Prostate gland (tissue), 2 donors: Measurements from ENCODE around the gene ACSL1. TPM values are rescaled to one million over a fixed set of nuclear protein-coding genes. Genes with fewer than 3 reads are reported as not detected.
A peak's percentile ranks its signal among the peaks of the same experiment; 100 is the strongest.

Experiments
- DNase-seq: peaks from one replicate; pipeline ENCODE4 v3.0.0-alpha.2; 2019; ENCODE audit warnings: low spot score
- H3K27ac ChIP-seq, 2 donors: fragments of 200-600 bp; sonication (generic); 2 replicates each; pipeline ENCODE4 v1.5.1; 2017 to 2019
- H3K27me3 ChIP-seq: fragments of 200-600 bp; sonication (generic); replicated peaks from 2 replicates; pipeline ENCODE4 v1.5.1; 2019; ENCODE audit not compliant: insufficient read depth
- H3K36me3 ChIP-seq, 2 donors: fragments of 200-600 bp; sonication (generic); 1 replicate in 1 of 2; 2 replicates in 1 of 2; pipeline versions ENCODE4 v1.5.1 to v1.8.1; 2017 to 2019
- H3K4me1 ChIP-seq: fragments of 200-600 bp; sonication (generic); replicated peaks from 2 replicates; pipeline ENCODE4 v1.5.1; 2019
- H3K4me3 ChIP-seq, 2 donors: fragments of 200-600 bp; sonication (generic); 2 replicates each; pipeline ENCODE4 v1.5.1; 2017 to 2019
- H3K9me3 ChIP-seq: fragments of 200-600 bp; sonication (generic); 2 replicates; pipeline ENCODE4 v1.5.1; 2017
- POLR2A ChIP-seq: fragments of 450-650 bp; IDR thresholded peaks from one replicate; pipeline ENCODE4 v1.6.1; 2016; ENCODE audit warnings: antibody characterized with exemption, mild to moderate bottlenecking
- POLR2AphosphoS5 ChIP-seq: sonication (generic); formaldehyde crosslinking; IDR thresholded peaks from one replicate; pipeline ENCODE4 v1.6.1; 2017; ENCODE audit warnings: antibody characterized with exemption
- WGBS: methylation state at CpG from one replicate; pipeline ENCODE4 v1.1.5; 2018; 5-methylcytosine and 5-hydroxymethylcytosine counted together
- intact Hi-C: fragments of 100-400 bp; cut with DNase I; formaldehyde crosslinking; loops from one replicate; pipeline ENCODE4 v1.14.2; 2022
- total RNA-seq, 2 donors: library from RNA; depleted of rRNA; stranded (reverse); fragments of >200 nt; gene quantifications; one replicate each; pipeline ENCODE4 v1.1.0, GENCODE V29; 2016
- TF ChIP-seq, protein P1 (sequence below), 4 experiments: fragments of 200-600 bp in 2 of 4; fragments of 450-650 bp in 2 of 4; sonication (generic) in 2 of 4; IDR thresholded peaks; 1 replicate in 3 of 4; 2 replicates in 1 of 4; pipeline ENCODE4 v1.5.1; 2016 to 2019; ENCODE audit warnings: antibody characterized with exemption in 4 of 4, mild to moderate bottlenecking in 2 of 4, moderate library complexity in 2 of 4

The ACSL1 gene
- total RNA-seq, 2 donors from 2014 or later, result 71.7 to 157 TPM

- no peaks in the 10 kb centered on the region for H3K4me1 ChIP-seq
- no peak overlapping the region for H3K4me3 ChIP-seq
- DNase-seq, result no peak
- intact Hi-C loops, result no loop called here
- H3K27ac ChIP-seq, result peak overlapping the region in 1 of 2 donors; percentile 6
- no peak for TF ChIP-seq POLR2A
- TF ChIP-seq POLR2AphosphoS5, result no peak
- TF ChIP-seq, protein P1, sequence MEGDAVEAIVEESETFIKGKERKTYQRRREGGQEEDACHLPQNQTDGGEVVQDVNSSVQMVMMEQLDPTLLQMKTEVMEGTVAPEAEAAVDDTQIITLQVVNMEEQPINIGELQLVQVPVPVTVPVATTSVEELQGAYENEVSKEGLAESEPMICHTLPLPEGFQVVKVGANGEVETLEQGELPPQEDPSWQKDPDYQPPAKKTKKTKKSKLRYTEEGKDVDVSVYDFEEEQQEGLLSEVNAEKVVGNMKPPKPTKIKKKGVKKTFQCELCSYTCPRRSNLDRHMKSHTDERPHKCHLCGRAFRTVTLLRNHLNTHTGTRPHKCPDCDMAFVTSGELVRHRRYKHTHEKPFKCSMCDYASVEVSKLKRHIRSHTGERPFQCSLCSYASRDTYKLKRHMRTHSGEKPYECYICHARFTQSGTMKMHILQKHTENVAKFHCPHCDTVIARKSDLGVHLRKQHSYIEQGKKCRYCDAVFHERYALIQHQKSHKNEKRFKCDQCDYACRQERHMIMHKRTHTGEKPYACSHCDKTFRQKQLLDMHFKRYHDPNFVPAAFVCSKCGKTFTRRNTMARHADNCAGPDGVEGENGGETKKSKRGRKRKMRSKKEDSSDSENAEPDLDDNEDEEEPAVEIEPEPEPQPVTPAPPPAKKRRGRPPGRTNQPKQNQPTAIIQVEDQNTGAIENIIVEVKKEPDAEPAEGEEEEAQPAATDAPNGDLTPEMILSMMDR (IDR thresholded peaks at IDR 0.05), result no peak
- WGBS, result 89% methylated on average over 21 of the region's 21 CpGs
- H3K27me3 ChIP-seq, result no peaks in the 10 kb centered on the region
- peaks cover 9 to 17% of the 10 kb centered on the region in 2 donors for H3K36me3 ChIP-seq
- no peaks in the 10 kb centered on the region for H3K9me3 ChIP-seq
Observed at GRCh38 chr4:184765473-184766340, 60.1 kb downstream of the ACSL1 start.

DNA sequence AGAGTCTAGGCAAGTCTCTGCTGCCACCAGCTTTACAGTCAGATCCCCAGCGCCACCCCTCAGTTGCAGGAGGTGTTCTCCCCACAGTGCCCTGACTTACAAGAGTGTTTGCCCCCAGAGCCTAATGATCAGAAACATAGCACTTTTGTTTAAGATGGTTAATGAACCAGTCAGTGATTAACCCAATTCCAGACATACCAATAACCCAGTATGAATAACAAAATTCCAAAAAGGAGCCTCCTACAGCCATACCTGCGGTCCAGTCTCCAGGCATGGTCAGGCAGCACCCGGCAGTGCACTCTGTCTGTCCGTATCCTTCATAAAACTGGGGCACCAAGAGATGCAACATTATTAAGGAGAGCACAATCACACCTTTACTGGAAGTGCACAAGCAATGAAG, 61.2 kb downstream of the ACSL1 start:
- H3K4me1 ChIP-seq, result no peaks in the 10 kb centered on the region
- peaks cover 9 to 17% of the 10 kb centered on the region in 2 donors for H3K36me3 ChIP-seq
- H3K9me3 ChIP-seq, result no peaks in the 10 kb centered on the region
- no peak overlapping the region for H3K27ac ChIP-seq
- intact Hi-C loops, result no loop called here
- no peak for TF ChIP-seq POLR2A
- no peak for TF ChIP-seq POLR2AphosphoS5
- TF ChIP-seq, protein P1 (IDR thresholded peaks at IDR 0.05), result no peak
- no peak for DNase-seq
- no peak overlapping the region for H3K4me3 ChIP-seq
- 100% methylated on average over 4 of the region's 4 CpGs for WGBS
- no peaks in the 10 kb centered on the region for H3K27me3 ChIP-seq

DNA sequence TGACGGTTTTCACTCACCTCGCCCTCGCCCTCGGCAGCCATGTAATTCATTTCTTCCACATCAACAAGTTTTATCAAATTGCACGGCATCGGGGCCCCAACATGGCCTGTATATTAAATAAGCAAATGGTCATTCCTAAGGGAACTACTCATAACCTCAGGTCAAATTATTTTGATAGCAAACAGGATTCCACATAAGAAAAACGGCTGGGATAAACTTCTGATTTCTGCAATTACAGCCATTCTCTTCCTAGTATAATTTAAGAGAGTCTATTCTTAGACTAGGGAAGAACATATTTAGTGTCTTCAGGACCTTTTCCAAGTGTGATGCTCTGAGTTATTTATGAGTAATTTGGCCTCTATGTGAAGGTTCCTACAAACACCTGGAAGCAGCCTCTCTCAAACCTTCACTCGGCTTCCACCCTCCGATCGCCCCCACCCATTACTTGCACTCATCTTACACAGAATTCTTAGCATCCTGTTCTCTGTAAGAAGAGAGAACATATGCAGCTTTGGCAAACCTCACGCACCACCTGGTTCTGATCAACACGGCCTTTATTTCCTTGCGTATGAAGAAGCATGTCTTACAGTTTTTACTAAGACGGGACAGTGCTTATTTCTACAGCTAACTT, 62.5 kb downstream of the ACSL1 start:
- Histone ChIP-seq H3K4me3 (no peak overlapping the region), H3K9me3 (no peaks in the 10 kb centered on the region), H3K27ac (peak overlapping the region; percentile 26 to 35), H3K27me3 (no peaks in the 10 kb centered on the region), H3K36me3 (peaks cover 9 to 17% of the 10 kb centered on the region in 2 donors), H3K4me1 (no peaks in the 10 kb centered on the region)
- 69% methylated on average over 14 of the region's 14 CpGs for WGBS
- no peak for DNase-seq
- intact Hi-C loops, result no loop called here
- TF ChIP-seq, protein P1 (IDR thresholded peaks at IDR 0.05), result no peak
- TF ChIP-seq POLR2AphosphoS5 (no peak), POLR2A (no peak)

GRCh38 chr4:184762100-184762499, 63.7 kb downstream of the ACSL1 start:
- peaks cover 9 to 14% of the 10 kb centered on the region in 2 donors for H3K36me3 ChIP-seq

More at GRCh38 chr4:184762100-184762499, 63.7 kb downstream of the ACSL1 start:
- intact Hi-C loops, result no loop called here
- no peak for DNase-seq
- 95% methylated on average over 5 of the region's 5 CpGs for WGBS
- Histone ChIP-seq H3K4me3 (no peak overlapping the region), H3K27ac (peak overlapping the region in 1 of 2 donors; percentile 35), H3K27me3 (no peaks in the 10 kb centered on the region), H3K4me1 (no peaks in the 10 kb centered on the region), H3K9me3 (no peaks in the 10 kb centered on the region)
- TF ChIP-seq POLR2AphosphoS5 (no peak), POLR2A (no peak)
- TF ChIP-seq, protein P1 (IDR thresholded peaks at IDR 0.05), result no peak
